Suprapubic skin (tissue), 2 donors: ENCODE results near the gene HAPSTR1.

ENCODE experiments used
- EP300 ChIP-seq: sonication (generic); formaldehyde crosslinking; IDR thresholded peaks from one replicate; pipeline ENCODE4 v1.6.1; 2017; ENCODE audit warnings: antibody characterized with exemption
- POLR2A ChIP-seq, 2 donors: fragments of 450-650 bp; IDR thresholded peaks; one replicate each; pipeline ENCODE4 v1.6.1; 2017; ENCODE audit warnings: antibody characterized with exemption in 2 of 2, mild to moderate bottlenecking in 2 of 2, moderate library complexity in 2 of 2

DNA sequence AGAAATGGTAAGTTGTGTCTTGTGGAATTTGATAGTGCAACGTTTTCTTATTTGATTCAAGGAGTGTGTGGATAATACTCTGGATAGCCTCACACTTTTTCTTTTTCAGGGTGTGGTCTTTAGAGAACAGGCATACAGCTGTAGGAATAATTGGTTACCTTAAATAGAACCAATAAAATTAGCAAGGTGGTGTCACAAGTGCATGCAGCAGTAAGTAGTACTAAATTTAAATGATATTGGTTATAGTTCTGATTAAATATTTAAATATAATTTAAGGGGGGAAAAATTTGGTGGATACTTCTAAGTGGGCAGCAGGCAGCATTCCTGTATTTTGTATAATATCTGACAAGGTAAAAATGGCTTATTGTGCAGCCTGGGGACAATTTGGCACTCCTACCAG, 3.7 kb downstream of the HAPSTR1 start:
- TF ChIP-seq EP300 (no peak), POLR2A (IDR thresholded peaks at IDR 0.05) (no peak)
